HCT116 (cell line): ENCODE results near the gene THSD7A. TPM values are rescaled to one million over a fixed set of nuclear protein-coding genes. Genes with fewer than 3 reads are reported as not detected.
A peak's percentile ranks its signal among the peaks of the same experiment; 100 is the strongest.

Source experiments
- ATAC-seq: fragments of 200-7000 bp; cut with Tn5 transposase; 2 replicates; pipeline ENCODE4 v1.9.1; 2020; ENCODE audit warnings: mild to moderate bottlenecking, moderate library complexity
- BruUV-seq: library from RNA; stranded (reverse); fragments of 400-500 nt; replicated peaks from 2 replicates; lab custom pipeline; 2021; lab: Mats Ljungman, UMichigan
- CTCF ChIA-PET: fragments of 300-600 bp; sonication (Branson Sonifier 250); formaldehyde crosslinking; loops from one replicate; lab custom pipeline; 2021; ENCODE audit warnings: antibody characterized with exemption; lab: Charles Lee
- POLR2A ChIA-PET: fragments of 300-600, 350-600 bp; sonication (Branson Sonifier 250); formaldehyde crosslinking; loops from one replicate; lab custom pipeline; 2021; ENCODE audit warnings: antibody characterized with exemption; lab: Charles Lee
- RAD21 ChIA-PET, 2 experiments: fragments of 300-600 bp; sonication (Branson Sonifier 250); formaldehyde crosslinking; loops; one replicate each; lab custom pipeline; 2023; ENCODE audit warnings: low total read pairs in 2 of 2; ENCODE audit not compliant: uncharacterized antibody in 2 of 2, unreplicated experiment in 2 of 2, low non-redundant PET in 1 of 2; lab: Charles Lee
- DNase-seq: peaks from one replicate; pipeline ENCODE4 v3.0.0-alpha.2; 2010; ENCODE audit warnings: low read depth, low spot score
- H2AFZ ChIP-seq: fragments of 200-600 bp; shearing (Covaris generic), sonication (generic); 2 replicates; pipeline ENCODE4 v1.6.1; 2017; ENCODE audit warnings: low read depth, mixed run types, mixed read lengths, antibody characterized with exemption, low read length; ENCODE audit not compliant: poor library complexity, severe bottlenecking
- H3K27ac ChIP-seq: 2 replicates; pipeline ENCODE4 v1.5.1; 2012; ENCODE audit warnings: low read depth, low read length
- H3K27me3 ChIP-seq: fragments of 200-600 bp; sonication (generic); 2 replicates; pipeline ENCODE4 v1.6.1; 2016; ENCODE audit warnings: mixed run types, low read length, mixed read lengths; ENCODE audit not compliant: insufficient read depth
- H3K36me3 ChIP-seq, 2 experiments: fragments of 200-500 bp in 1 of 2; fragments of 200-600 bp in 1 of 2; sonication (Bioruptor generic) in 1 of 2; sonication (generic) in 1 of 2; 2 replicates each; pipeline versions ENCODE4 v1.5.1 to v1.6.1; 2014 to 2016; ENCODE audit warnings: low read length in 2 of 2, inconsistent platforms in 1 of 2, mixed read lengths in 1 of 2, mixed run types in 1 of 2; ENCODE audit not compliant: insufficient read depth in 2 of 2, control insufficient read depth in 1 of 2
- H3K4me1 ChIP-seq, 2 experiments: fragments of 200-600 bp in 1 of 2; sonication (generic) in 1 of 2; 2 replicates each; pipeline versions ENCODE4 v1.5.1 to v1.6.1; 2012 to 2017; ENCODE audit warnings: low read length in 2 of 2, inconsistent platforms in 1 of 2, mild to moderate bottlenecking in 1 of 2, mixed read lengths in 1 of 2, mixed run types in 1 of 2, moderate library complexity in 1 of 2; ENCODE audit not compliant: insufficient read depth in 2 of 2, control insufficient read depth in 1 of 2
- H3K4me2 ChIP-seq: fragments of 200-600 bp; sonication (generic); 2 replicates; pipeline ENCODE4 v1.6.1; 2017; ENCODE audit warnings: mixed run types, low read length, mixed read lengths
- H3K4me3 ChIP-seq, 2 experiments: fragments of 200-600 bp in 1 of 2; sonication (generic) in 1 of 2; replicated peaks in 1 of 2; 2 replicates each; pipeline ENCODE4 v1.5.1; 2011 to 2016; ENCODE audit warnings: low read length in 2 of 2, control low read depth in 1 of 2, low read depth in 1 of 2, mild to moderate bottlenecking in 1 of 2, mixed read lengths in 1 of 2, mixed run types in 1 of 2
- H3K79me2 ChIP-seq: fragments of 200-600 bp; sonication (generic); 2 replicates; pipeline ENCODE4 v1.6.1; 2017; ENCODE audit warnings: mild to moderate bottlenecking, mixed run types, low read length, moderate library complexity, mixed read lengths; ENCODE audit not compliant: insufficient read depth
- H3K9ac ChIP-seq: fragments of 200-600 bp; sonication (generic); 2 replicates; pipeline ENCODE4 v1.6.1; 2016; ENCODE audit warnings: low read length, mixed read lengths
- H3K9me2 ChIP-seq: fragments of 200-600 bp; sonication (generic), shearing (Covaris generic); 2 replicates; pipeline ENCODE4 v1.6.1; 2017; ENCODE audit warnings: mixed run types, mild to moderate bottlenecking, moderate library complexity; ENCODE audit not compliant: insufficient read depth
- H3K9me3 ChIP-seq, 2 experiments: fragments of 200-500 bp in 1 of 2; fragments of 200-600 bp in 1 of 2; sonication (Bioruptor generic) in 1 of 2; sonication (generic) in 1 of 2; 2 replicates each; pipeline ENCODE4 v1.6.1; 2014 to 2017; ENCODE audit warnings: low read length in 2 of 2, mixed read lengths in 2 of 2, inconsistent platforms in 1 of 2, low read depth in 1 of 2, mild to moderate bottlenecking in 1 of 2, mixed run types in 1 of 2, moderate library complexity in 1 of 2; ENCODE audit not compliant: control insufficient read depth in 1 of 2, insufficient read depth in 1 of 2
- H4K20me1 ChIP-seq: fragments of 200-600 bp; sonication (generic), shearing (Covaris generic); 2 replicates; pipeline ENCODE4 v1.6.1; 2017; ENCODE audit warnings: mixed run types, mild to moderate bottlenecking, moderate library complexity; ENCODE audit not compliant: insufficient read depth
- CBX3 ChIP-seq: IDR thresholded peaks from 2 replicates; pipeline ENCODE4 v1.6.1; 2012; ENCODE audit warnings: low read depth
- FOSL1 ChIP-seq: IDR thresholded peaks from 2 replicates; pipeline ENCODE4 v1.6.1; 2012; ENCODE audit warnings: low read depth
- intact Hi-C: fragments of 100-400 bp; cut with micrococcal nuclease; formaldehyde crosslinking; loops from 2 replicates; pipeline ENCODE4 v1.10.0; 2022
- total RNA-seq: library from RNA; stranded (reverse); gene quantifications from one replicate; pipeline ENCODE4 v1.2.1, GENCODE V29; 2021; ENCODE audit not compliant: unreplicated experiment
- TF ChIP-seq, protein P1 (sequence below): IDR thresholded peaks from 2 replicates; pipeline ENCODE4 v1.6.1; 2012

The THSD7A gene
- total RNA-seq, 1 experiment from 2014 or later = 0.05 TPM

DNA sequence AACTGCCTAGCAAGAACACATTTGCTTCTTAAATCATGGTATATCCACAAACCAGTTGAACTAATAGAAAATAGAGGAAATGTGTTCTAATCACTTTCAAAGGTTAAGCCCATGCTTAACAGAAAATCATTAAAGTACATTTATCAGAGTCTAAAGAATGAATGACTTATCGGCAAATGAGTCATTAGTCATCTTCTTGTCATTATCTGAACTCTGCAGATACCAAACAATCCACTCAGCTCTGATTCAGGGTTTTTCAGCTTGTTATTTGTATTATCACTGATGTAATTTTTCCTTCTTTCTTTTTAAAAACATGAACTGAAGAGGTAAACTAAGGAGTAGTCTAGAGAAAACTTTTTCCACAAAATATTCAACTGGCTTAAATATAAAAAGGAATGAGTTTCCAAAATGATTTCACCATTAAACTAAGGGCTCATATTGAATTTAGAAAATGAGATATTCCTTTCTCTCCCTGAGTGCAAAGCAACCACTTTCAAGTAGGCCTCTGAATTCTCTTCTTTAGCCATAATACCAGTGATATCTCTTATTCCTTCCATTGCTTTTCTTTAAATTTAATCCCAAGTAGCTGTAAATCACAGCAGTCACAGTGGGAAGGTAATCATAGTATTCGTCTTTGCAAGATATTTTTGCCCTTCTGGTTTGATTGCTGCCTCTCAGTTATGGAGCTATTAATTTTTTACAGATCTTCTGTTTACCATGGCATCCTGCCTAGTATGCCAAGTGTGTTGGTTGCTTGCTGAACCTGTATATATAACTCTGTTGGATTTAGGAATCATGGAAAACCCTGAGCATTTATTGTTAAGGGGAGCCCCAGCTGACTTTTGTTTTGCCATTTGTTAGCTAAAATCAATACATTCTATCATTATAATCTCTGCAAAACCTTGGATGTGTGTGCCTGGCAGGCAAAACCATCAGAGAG is 125.1 kb downstream of the THSD7A start:
- Histone ChIP-seq H4K20me1 (no peaks in the 10 kb centered on the region), H3K9me3 (no peaks in the 10 kb centered on the region), H3K4me3 (no peak overlapping the region), H3K27me3 (no peaks in the 10 kb centered on the region), H3K9me2 (no peaks in the 10 kb centered on the region), H2AFZ (peak overlapping the region; percentile 13), H3K79me2 (no peaks in the 10 kb centered on the region), H3K36me3 (no peaks in the 10 kb centered on the region), H3K9ac (no peak overlapping the region), H3K27ac (no peak overlapping the region), H3K4me2 (no peak overlapping the region), H3K4me1 (peaks cover 9 to 11% of the 10 kb centered on the region in 2 experiments; a peak in 3 of 4 replicates)
- no peak for ATAC-seq
- no TSS peak for BruUV-seq
- ChIA-PET CTCF (no interaction called here), POLR2A (no interaction called here), RAD21 (no interaction called here)
- DNase-seq = no peak
- TF ChIP-seq, protein P1, sequence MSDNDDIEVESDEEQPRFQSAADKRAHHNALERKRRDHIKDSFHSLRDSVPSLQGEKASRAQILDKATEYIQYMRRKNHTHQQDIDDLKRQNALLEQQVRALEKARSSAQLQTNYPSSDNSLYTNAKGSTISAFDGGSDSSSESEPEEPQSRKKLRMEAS = no peak
- TF ChIP-seq FOSL1 = peak; percentile 41; the same call in 1 of the 2 replicates
- intact Hi-C loops = no loop called here

DNA sequence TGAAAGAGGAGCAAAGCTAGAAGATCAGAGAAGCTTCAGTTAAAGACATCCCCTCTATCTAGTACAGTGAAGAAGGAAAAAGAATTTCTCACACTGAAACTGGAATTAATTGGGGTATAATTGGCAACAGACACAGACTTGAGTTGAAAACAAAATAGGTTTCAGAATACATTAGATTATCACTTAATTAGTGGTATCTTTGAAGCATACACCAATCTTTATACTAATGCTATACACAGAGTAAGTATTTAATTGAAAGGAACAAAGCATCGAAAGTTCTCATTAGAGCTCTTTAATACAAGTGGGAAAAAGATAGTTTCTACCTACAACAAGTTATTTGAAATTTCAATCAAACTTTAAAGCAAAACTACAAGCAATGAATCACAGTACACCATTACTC is 128.2 kb downstream of the THSD7A start:
- intact Hi-C loops = no loop called here
- H3K9me2 ChIP-seq = no peaks in the 10 kb centered on the region
- H2AFZ ChIP-seq = no peak overlapping the region
- RAD21 ChIA-PET = no interaction called here
- no peak for TF ChIP-seq CBX3
- BruUV-seq = no TSS peak
- DNase-seq (no peak), ATAC-seq (no peak)
- POLR2A ChIA-PET = no interaction called here
- no peak overlapping the region for H3K4me2 ChIP-seq
- no peaks in the 10 kb centered on the region for H3K27me3 ChIP-seq
- H3K27ac ChIP-seq = no peak overlapping the region
- no peak overlapping the region for H3K4me3 ChIP-seq
- H3K9me3 ChIP-seq = no peaks in the 10 kb centered on the region
- no peaks in the 10 kb centered on the region for H4K20me1 ChIP-seq
- H3K9ac ChIP-seq = no peak overlapping the region
- H3K79me2 ChIP-seq = no peaks in the 10 kb centered on the region
- H3K36me3 ChIP-seq = no peaks in the 10 kb centered on the region
- CTCF ChIA-PET = no interaction called here
- peaks cover 9 to 11% of the 10 kb centered on the region in 2 experiments; a peak in 3 of 4 replicates for H3K4me1 ChIP-seq
